ENCODE data around the gene CD80.
"Not testable (repeated sequence)": the region's sequence is repeated elsewhere in the genome, so short reads cannot be mapped to it uniquely, and the experiment has no call there.

Gene CD80, protein sequence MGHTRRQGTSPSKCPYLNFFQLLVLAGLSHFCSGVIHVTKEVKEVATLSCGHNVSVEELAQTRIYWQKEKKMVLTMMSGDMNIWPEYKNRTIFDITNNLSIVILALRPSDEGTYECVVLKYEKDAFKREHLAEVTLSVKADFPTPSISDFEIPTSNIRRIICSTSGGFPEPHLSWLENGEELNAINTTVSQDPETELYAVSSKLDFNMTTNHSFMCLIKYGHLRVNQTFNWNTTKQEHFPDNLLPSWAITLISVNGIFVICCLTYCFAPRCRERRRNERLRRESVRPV

DNA sequence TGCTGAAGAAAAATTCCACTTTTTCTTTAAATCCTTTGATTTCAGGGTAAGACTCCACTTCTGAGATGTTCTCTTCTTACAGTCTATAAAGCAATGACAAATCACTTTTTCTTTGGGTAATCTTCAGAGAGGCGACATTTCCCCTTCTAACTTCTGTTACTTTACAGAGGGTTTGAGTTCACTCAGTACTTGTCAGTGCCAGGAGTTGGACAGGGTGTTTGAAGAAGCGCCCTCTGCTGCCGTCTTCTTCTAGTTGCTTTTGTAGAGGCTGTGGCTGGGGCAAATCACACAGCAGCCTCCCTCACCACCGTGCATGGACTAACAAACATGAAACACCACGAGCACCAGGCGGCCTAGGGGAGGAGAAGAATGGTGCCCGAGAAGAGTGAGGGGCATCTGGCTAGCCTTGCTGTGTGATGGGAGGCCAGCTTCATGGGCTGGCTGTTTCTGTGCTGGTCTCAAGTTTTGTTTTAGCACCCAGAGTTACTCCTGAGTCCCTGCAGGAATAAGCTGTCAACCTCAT, at the start of gene CD80:
TSS of gene CD80 (minus strand) at position 174 of the 523 bp plus-strand sequence. CDS start 1,886 bp downstream, outside the sequence.
- DNase-seq (ENCODE audit: low read depth, low spot score), result no peak

DNA sequence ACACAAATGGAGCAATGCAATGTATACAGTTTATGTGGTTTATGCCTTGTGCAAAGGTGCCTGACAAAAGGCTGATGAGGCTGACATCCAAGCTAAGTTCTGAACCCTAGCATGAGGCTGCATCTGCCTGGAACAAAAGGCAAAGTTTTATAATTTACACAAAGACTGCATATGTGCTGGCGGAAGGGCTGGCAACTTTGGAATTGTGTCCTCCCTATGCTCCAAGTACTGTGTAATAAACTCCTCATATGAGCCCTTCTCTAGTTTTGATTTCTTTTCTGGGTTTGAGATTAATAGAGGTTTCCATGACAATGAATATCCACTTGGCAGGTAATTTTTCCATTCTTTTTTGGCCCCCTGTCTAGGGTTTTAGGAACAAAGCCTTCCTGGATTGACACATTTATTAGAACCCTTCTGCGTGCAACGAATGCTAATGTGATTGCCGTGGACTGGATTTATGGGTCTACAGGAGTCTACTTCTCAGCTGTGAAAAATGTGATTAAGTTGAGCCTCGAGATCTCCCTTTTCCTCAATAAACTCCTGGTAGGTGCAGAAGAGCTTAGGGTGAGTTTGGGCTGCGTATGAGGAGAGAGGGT, 49.1 kb upstream of the CD80 start:
- no peak for DNase-seq (ENCODE audit: low read depth, low spot score)

DNA sequence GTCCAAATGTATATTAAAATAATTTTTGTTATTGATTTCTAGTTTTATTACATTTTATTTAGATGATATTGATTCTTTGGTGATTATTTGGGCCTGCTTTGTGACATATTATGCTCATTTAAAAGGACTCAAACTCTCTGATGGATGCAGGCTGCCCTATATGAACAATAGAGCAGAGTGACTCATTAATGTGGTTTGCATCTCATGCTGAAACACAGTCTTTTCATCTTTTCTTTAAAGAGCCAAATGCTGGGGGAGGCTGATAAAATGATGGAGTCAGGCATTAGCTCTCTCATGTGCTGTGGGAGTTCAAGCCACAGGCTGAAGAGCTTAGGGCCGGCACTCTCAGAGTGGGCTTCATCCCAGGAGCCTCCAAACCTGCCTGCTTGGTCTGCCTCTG, 45.5 kb upstream of the CD80 start:
- DNase-seq (ENCODE audit: low read depth, low spot score), result no peak

DNA sequence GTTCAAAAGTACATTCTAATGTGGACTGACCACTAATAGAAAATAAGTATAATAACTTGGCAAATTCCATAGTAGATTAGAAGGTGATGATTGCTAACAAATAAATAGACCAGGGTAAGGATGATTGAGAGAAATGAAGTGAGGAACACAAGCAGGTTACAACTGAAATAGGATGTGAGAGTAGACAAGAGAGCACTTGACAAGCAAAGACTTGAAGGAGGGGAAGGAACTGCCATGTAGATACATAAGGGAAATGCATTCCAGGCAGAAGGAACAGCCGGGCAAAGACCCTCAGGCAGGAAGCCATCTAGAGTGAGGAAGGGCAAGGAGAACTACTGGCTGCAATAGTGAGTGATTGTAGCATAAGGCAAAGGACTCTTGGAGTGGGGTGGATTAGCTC, 43.3 kb upstream of the CD80 start:
- no peak for DNase-seq (ENCODE audit: low read depth, low spot score)

DNA sequence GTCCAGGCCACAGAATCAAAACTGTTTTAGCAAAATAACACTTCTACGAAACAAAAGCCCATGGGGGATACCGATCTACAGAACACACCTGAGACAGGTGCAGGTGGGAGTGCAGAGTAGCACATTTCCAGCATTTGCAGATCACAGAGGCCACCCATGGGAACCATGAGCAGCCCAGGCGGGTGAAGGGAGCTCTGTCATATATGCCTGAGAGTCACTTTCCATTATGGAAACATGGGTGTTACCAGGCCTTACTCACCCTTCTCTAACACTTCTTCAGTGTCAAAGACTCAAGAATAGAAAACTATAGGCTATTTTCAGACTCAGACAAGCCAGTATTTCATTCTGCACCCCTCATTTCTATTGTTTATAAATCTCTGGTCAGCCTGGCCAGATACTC, 41.7 kb upstream of the CD80 start:
- no peak for DNase-seq (ENCODE audit: low read depth, low spot score)

DNA sequence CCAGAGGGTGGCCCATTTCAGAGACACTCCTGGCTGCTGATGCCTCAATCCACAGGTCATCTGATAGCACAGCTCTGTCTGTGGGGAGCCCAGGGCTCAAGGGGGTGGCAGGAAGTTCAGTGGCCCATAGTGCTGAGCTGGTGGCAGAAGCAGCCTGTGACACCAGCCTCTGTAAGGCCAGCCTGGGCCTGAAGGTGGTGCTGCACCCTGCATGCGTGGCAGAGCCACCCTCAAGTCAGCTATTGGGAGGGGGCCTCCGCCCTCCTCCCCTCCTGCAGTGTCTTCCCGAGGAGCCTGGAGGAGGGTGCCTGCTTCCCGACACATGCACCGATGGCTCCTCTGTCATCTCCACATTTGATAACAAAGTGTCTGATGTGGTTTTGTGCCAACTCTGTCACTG, 41.3 kb upstream of the CD80 start:
- no peak for DNase-seq (ENCODE audit: low read depth, low spot score)

DNA sequence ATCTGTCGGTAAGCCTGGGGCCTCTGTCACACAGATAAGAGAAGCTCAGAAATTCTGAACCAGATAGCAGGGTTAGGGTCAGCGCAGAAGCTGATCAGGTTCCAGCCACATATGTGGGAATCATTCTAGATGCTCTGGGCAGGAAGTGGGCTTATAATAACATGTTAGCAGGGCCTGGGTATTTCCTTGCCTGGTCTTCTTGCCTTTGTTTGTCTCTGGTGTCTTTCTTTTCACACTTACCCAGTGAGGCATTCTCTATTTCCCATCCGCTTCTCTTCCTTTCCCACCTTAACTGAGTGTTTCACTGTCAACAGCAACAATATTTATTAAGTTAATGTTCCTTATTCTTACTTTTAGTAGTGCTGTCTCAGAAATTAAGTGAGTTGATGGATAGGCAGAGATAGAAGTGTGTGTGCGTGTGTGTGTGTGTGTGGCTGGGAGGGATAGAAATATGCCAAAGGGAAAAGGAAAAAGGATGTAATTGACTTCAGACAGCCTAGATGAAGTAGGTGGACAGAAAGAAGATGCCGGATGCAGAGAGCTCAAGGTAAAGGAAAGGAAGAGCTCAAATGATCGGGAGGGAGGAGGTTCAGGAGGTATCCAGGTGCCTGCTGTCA, 40.3 kb upstream of the CD80 start:
- DNase-seq (ENCODE audit: low read depth, low spot score), result no peak

DNA sequence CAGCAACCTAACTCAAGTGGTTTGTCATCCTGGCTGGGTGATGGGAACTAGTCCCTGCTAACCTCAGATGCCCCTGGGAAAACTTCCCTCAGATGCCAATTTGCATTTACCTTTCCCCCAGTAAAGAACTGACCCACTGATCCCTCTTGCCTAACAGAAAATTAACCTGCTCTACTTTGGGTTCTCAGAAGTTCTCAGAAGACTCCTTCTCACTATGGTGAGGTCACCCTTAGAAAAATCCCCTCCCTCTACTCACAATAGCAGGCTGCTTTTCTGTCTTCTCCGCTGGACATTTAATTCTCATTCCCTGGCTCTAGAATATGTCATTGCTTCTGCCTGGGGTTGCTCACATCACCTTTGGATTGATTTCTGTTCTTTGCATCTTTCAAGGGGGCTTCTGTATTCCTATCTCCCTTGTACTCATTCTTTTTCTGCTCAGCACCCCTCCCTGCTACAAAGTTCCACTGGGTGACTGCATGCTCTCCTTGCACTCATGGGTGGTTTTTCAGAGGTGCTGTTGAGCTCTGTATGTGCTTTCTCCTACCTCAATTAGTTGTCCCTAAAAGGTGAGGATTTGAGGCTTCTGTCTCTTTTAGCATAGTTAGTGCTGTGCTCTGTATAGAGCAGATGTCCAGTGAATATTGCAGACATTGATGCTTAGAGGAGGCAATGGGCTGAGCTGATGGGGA, 39.1 kb upstream of the CD80 start:
- no peak for DNase-seq (ENCODE audit: low read depth, low spot score)

DNA sequence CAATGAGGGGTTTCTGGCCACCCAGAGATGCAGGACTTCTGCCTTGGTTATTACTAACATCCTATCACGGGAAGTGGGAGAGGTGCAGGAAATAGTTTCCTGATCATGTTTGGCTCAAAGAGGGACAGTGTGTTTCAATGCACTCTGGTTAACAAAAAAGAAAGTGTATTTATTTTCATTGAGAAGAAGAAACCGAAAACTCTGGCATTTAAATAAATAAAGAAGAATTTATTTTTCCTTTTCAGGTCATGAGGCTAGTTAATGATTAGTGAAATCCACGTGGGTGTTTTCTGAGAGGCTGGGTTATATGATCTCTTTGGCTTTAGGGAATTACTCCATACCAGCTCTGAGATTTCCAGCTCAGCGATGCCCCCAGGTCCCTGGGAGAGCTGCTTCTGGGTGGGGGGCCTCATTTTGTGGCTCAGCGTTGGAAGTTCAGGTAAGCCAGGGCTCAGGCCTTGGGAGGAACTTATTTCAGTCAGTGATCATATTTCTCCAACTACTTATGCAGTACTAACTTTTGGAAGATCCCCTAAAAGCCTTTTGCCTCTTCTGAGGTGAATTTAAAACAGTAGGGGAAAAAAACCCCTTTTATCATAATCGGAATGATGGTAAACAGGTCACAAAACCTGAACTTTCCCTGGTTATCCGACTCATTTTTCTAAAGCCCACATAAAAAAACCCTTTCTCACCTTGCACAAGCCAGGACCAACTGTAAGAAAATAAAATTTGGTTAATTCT, 38.3 kb upstream of the CD80 start, which contains the start of gene PLA1A:
TSS of gene PLA1A (plus strand) at position 338 of the 741 bp plus-strand sequence. CDS start at position 367, 29 bp downstream.
- DNase-seq (ENCODE audit: low read depth, low spot score), result no peak

DNA sequence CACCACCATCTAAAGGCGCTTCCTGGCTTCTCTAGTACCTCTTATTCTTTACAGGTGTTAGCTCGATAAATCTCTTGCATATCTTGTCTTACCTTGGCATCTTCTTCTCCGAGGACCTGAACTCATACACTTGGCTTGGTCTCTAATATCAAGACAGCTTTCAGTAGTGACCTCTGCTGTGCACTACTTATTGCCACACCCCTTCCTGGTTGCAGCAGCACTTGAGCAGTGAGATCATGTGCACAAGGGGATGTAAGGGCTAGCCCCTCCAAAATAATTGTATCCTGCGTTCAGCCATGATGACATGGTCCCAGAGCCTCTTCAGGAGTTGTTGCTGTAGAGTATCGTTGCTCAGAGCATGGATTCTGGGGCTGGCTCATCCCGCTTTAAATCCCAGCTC, 37.0 kb upstream of the CD80 start:
- DNase-seq (ENCODE audit: low read depth, low spot score), result no peak

DNA sequence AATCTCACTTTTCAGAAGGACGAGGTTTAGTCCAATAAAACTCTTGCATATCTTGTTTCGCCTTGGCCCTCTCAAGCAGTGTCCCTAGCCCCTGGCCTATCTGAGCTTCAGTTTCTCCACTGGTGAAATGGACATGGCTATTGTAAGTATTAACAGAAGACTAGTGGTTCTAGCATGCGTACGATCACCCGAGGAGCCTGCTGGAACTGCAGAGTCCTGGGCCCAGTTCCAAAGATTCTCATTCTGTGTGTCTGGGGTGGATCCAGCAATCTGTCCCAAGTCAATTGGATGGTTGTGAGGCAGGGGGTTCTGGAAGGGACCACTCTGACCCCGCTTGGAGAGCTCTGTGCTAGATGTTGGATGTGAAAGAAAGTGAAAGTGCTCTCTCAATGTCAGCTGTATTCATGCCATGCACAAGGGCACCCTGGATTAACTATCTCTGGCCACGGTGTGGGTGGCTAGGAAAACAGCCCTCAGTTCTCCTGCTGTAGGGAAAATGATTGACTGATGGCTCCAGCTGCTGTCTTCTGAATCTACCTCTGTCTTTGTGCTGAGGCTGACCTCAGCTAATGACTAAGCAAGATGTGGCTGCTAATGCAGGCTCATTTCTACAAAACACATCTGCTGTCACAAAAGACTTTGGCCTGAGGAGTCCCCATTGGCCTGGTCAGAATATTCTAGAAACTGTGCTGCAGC, 36.4 kb upstream of the CD80 start:
- DNase-seq (ENCODE audit: low read depth, low spot score), result no peak

DNA sequence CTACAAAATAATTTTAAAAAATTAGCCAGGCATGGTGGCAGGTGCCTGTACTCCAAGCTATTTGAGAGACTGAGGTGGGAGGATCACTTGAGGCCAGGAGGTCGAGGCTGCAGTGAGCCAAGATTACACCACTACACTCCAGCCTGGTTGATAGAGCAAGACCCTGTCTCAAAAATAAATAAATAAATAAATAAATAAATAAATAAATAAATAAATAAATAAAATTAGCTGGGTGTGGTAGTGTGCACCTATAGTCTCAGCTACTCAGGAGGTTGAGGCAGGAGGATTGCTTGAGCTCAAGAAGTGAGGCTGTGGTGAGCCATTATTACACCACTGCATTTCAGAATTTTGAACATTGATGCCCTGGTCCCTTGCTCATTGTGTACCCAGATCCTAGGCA, 35.5 kb upstream of the CD80 start:
- not testable (repeated sequence) for DNase-seq (ENCODE audit: low read depth, low spot score)

DNA sequence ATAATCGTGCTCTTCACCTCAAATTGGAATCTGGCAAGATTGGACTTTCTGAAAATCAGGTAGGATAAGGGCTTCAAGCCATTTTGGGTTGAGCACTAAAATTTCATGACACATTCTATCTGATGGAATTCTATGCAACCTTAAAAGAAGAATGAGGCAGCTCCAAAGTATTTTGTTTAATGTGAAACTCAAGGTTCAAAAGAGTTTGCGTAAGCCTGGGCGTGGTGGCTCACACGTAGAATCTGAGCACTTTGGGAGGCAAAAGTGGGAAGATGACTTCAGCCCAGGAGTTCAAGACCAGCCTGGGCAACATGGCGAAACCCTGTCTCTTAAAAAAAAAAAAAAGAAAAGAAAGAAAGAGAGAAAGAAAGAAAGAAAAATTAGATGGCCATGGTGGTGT, 34.7 kb upstream of the CD80 start:
- DNase-seq (ENCODE audit: low read depth, low spot score), result no peak

DNA sequence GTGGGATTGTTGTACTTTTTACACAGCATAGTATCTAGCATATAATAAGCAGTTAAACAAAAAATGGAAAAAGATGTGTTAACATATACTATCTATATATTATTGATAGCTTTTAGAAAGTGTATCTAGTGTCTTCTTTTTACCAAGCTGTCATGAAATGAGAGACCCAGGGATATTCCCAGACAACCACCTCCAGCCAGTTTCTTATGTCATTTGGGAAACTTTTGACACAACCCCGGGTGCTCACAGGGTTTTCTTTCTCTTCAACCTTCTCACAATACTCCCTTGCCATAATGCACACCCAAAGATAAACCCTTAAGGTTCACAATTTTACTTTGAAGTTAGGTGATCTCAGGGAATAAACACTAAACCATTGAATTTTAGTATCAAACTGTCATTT, 33.4 kb upstream of the CD80 start:
- no peak for DNase-seq (ENCODE audit: low read depth, low spot score)

DNA sequence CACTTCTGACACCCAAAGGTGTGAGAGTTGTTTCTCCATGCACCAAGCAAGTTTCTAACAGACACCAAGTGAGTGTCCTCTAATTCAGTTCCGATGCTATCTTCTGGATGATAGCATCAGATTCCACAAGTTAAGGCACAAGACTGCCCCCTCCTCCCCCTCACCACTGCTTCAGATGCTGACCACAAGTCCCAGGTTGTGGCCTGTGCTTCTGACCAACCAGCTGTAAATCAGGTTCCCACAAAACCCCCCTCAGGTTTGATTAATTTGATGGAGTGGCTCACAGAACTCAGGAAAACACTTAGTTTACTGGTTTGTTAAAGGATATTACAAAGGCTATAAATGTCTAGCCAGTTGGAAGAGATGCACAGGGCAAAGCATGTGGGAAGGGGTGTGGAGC, 31.3 kb upstream of the CD80 start:
- DNase-seq (ENCODE audit: low read depth, low spot score), result no peak

DNA sequence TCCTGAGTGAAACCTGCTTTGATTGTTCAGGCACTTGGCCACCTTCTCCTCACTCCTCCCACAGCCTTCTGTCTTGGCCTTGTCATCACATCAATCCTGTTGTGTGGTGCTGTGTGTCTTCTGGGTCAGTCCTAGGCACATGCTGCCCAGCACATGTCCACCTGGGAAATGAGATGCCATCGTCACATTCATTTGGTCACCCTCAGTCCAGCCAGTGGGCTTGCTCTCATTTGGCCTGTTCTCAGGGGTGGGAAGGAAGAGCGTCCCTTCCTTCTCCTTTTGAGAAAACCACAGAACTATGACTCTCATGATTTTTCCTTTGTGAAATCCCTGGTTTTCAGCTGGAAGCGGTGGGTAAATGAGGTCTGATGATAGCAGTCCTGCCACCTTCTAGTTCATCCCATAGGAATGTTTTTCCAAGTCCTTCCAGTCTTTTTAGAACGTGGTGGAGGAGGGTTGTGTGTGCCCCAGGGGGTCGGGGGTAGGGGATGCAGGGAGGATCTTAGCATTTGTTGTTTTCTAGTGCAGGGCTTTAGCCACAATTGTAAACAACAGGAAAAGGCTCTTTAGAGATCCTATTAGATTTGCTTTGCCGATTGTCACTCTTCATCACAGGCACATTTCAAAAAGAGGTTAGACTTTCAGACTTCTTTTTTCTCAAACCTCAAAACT, 29.8 kb upstream of the CD80 start:
- no peak for DNase-seq (ENCODE audit: low read depth, low spot score)

DNA sequence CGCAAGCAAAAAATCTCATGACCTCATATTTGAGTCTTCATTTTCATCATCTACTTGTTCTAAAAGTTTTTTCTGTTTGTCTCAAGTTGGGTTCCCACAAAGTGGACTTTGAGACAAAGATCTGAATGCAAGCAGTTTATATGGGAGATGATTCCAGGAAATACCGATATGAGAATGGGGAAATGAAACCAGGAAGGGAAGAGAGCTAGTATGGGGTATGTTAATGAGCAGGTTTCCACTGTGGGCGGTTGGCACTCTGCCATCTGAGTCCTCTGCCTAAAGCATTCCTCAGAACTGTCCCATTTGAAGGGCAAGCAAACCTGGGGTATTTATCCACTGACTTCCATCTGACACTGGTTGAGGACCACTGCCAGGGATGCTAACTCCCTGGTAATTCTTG, 28.7 kb upstream of the CD80 start:
- no peak for DNase-seq (ENCODE audit: low read depth, low spot score)

DNA sequence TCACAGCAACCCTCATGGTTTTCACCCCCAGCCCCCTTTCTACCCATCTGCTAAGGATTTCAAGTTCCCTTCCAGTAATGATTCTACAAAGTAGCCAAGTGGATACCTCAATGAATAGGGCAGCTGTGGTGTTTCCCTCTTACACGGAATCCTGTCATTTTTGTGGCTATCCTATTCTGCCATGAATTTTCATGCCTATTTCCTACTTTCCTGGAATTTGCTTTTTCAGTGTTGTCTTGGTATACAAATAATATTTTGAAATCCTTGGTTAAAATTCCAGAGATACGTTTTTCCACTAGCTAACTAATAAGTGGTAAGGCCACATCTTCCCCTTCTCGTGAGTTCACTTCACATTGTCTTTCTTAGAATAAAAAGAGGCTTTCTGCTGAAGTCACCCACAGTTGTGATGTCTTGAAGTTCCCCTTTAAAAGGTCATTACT, 27.3 kb upstream of the CD80 start:
- DNase-seq (ENCODE audit: low read depth, low spot score), result no peak

DNA sequence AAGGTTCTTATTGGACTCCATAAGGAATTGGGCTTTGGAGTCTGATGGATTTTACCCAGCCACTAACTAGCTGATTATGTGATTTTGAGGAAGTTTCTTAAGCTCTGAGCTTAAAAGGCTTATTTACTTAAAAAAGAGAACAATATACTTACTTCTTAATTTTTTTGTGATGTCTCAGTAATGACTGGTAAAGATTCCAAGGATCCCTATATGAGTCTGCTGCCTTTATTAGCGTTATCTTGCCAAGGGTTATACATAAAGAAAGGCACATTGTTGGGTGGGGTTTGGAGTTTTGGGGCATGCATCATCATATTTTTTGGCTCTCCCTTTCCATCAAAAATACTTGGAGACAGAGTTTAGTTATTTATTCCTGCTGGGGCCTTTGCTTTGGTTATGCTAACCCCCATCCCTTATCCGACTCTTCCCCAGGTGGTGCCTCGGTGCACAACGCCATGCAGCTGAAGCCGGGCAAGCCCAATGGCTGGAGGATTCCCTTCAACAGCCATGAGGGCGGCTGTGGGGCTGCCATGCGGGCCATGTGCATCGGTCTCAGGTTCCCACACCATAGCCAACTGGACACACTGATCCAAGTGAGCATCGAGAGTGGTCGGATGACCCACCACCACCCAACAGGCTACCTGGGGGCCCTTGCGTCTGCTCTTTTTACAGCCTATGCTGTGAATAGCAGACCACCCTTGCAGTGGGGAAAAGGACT, 26.6 kb upstream of the CD80 start:
- DNase-seq (ENCODE audit: low read depth, low spot score), result no peak

DNA sequence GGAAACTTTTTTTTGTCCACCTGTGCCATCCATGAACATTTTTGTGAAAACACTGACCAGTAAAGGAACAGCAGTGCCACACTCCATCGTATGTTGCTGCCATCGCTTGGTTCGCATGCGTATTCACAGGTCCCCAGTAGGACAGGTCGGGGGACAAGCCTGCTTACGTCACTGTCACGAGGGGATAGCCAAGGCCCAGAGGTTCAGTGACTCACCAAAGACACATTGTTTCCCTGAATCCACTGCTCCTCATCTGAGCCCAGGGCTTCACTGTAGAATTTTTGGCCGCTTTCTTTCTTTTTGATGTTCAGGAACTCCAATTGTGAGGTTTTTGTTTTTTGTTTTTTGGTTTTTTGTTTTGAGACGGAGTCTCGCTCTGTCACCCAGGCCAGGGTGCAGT, 25.8 kb upstream of the CD80 start:
- DNase-seq (ENCODE audit: low read depth, low spot score), result no peak
